ENCODE results near the gene WNT3. TPM values are rescaled to one million over a fixed set of nuclear protein-coding genes. Genes with fewer than 3 reads are reported as not detected.
A peak's percentile ranks its signal among the peaks of the same experiment; 100 is the strongest.

Gene WNT3
- total and polyA plus RNA-seq, 4 donors: 0.74 to 2.9 (median 1.4) TPM

DNA sequence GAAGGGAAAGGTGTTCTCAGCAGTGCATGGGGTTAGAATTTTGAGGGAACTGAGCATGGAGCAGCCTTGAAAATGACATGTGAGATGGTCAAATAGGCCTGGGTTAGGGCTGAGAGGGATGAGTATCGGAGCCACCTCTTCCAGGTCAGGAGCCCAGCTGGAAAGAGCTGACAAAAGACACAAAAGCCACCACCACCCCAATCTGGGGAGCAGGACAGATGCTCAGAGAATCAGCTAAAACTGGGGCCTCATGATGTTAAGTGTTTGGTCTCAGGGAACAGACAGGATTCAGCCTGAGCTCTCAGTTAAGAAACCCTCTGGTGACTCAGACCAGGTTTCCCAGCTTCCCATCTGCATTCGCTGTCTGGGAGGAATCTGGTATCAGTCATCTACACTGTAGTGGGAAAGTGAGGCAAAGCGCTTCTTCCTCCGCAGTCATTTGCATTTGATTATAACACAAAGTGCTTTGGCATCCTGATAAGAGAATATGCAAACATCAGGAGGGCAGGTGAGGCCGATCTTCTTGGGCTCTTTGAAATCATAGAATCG lies 35.5 kb upstream of the WNT3 start:
- Histone ChIP-seq H3K27ac (ENCODE audit: low read depth in 1 of 2, low read length in 1 of 2) (no peak overlapping the region), H3K9ac (ENCODE audit: insufficient read depth in 1 of 2, low read length in 2 of 2) (no peak overlapping the region), H3K9me3 (ENCODE audit: control insufficient read depth in 4 of 4, insufficient read depth in 3 of 4, low read length in 3 of 4) (no peaks in the 10 kb centered on the region), H3K4me1 (ENCODE audit: control insufficient read depth in 5 of 5, insufficient read depth in 5 of 5, low read length in 5 of 5) (peaks cover 0 to 9% (median 0%) of the 10 kb centered on the region in 5 donors), H3K27me3 (ENCODE audit: control insufficient read depth in 3 of 3, insufficient read depth in 3 of 3, low read length in 2 of 3) (peaks cover 0 to 36% (median 32%) of the 10 kb centered on the region in 3 donors), H3K4me3 (no peak overlapping the region), H3K36me3 (ENCODE audit: control insufficient read depth in 4 of 4, insufficient read depth in 4 of 4, low read length in 4 of 4) (no peaks in the 10 kb centered on the region)
- TF ChIP-seq, protein P1, sequence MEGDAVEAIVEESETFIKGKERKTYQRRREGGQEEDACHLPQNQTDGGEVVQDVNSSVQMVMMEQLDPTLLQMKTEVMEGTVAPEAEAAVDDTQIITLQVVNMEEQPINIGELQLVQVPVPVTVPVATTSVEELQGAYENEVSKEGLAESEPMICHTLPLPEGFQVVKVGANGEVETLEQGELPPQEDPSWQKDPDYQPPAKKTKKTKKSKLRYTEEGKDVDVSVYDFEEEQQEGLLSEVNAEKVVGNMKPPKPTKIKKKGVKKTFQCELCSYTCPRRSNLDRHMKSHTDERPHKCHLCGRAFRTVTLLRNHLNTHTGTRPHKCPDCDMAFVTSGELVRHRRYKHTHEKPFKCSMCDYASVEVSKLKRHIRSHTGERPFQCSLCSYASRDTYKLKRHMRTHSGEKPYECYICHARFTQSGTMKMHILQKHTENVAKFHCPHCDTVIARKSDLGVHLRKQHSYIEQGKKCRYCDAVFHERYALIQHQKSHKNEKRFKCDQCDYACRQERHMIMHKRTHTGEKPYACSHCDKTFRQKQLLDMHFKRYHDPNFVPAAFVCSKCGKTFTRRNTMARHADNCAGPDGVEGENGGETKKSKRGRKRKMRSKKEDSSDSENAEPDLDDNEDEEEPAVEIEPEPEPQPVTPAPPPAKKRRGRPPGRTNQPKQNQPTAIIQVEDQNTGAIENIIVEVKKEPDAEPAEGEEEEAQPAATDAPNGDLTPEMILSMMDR (IDR thresholded peaks at IDR 0.05; ENCODE audit: control extremely low read depth, extremely low read depth): no peak
- no peak for ATAC-seq (ENCODE audit: insufficient read depth, low FRiP score)
- DNase-seq: no peak
- WGBS, 2 donors: 82 to 92% methylated on average over 6 of the region's 6 CpGs

DNA sequence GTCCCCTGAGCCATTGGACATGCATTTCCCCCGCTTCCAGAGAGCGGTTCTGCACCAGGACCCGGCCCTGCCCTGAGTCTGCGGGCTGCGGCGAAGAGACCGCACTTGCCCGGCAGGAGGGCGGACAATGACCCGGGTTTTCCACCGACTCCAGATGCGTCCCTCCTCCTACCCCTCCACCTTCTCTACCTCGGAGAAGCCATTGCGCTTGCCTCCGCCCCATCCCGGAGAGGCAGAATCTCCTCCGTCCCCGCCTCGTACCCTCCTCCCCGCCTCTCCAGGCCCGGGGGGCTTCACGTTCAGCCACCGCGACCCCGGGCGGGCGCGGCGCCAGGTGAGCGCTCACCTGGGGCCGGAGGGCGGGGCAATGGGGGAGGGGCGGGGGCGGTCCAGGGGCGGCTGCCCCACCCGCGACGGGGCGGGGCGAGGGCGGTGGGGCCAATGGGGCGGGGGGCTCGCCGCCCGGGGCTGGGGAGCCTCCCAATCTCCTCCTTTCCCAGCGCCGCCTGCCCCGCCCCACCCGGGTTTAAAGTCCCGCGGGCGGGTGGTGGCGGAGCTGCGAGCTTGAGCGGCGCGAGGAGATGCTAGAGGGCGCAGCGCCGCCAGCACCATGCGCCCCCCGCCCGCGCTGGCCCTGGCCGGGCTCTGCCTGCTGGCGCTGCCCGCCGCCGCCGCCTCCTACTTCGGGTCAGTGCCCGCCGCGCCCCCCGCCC lies 32.7 kb upstream of the WNT3 start, which contains the start of gene WNT9B:
WNT9B (plus strand) TSS at position 555 of the 713 bp plus-strand sequence; CDS start at position 611, 56 bp downstream.
- no peak within 1 kb of the TSS for H3K27ac ChIP-seq (ENCODE audit: low read depth in 1 of 2, low read length in 1 of 2)
- peaks cover 0 to 9% (median 0%) of the 10 kb centered on the region in 5 donors for H3K4me1 ChIP-seq (ENCODE audit: control insufficient read depth in 5 of 5, insufficient read depth in 5 of 5, low read length in 5 of 5)
- peaks cover 0 to 55% (median 37%) of the 10 kb centered on the region in 3 donors for H3K27me3 ChIP-seq (ENCODE audit: control insufficient read depth in 3 of 3, insufficient read depth in 3 of 3, low read length in 2 of 3)
- no peaks in the 10 kb centered on the region for H3K36me3 ChIP-seq (ENCODE audit: control insufficient read depth in 4 of 4, insufficient read depth in 4 of 4, low read length in 4 of 4)
- peak; percentile 21 to 52 (median 44) for DNase-seq
- H3K4me3 ChIP-seq: peak within 1 kb of the TSS; percentile 3
- TF ChIP-seq, protein P1 (IDR thresholded peaks at IDR 0.05; ENCODE audit: control extremely low read depth, extremely low read depth): no peak
- ATAC-seq (ENCODE audit: insufficient read depth, low FRiP score): peak; percentile 28
- H3K9me3 ChIP-seq (ENCODE audit: control insufficient read depth in 4 of 4, insufficient read depth in 3 of 4, low read length in 3 of 4): peaks cover 0 to 3% (median 0%) of the 10 kb centered on the region in 4 donors
- WGBS, 2 donors: 3 to 6% methylated on average over 23 to 75 of the region's 75 CpGs
- H3K9ac ChIP-seq (ENCODE audit: insufficient read depth in 1 of 2, low read length in 2 of 2): no peak within 1 kb of the TSS

- no peak for DNase-seq
- H3K36me3 ChIP-seq (ENCODE audit: control insufficient read depth in 4 of 4, insufficient read depth in 4 of 4, low read length in 4 of 4): no peaks in the 10 kb centered on the region
- no peak overlapping the region for H3K27ac ChIP-seq (ENCODE audit: low read depth in 1 of 2, low read length in 1 of 2)
- peaks cover 0 to 55% (median 37%) of the 10 kb centered on the region in 3 donors for H3K27me3 ChIP-seq (ENCODE audit: control insufficient read depth in 3 of 3, insufficient read depth in 3 of 3, low read length in 2 of 3)
- peaks cover 0 to 3% (median 0%) of the 10 kb centered on the region in 4 donors for H3K9me3 ChIP-seq (ENCODE audit: control insufficient read depth in 4 of 4, insufficient read depth in 3 of 4, low read length in 3 of 4)
- 45 to 48% methylated on average over 13 of the region's 13 CpGs for WGBS, 2 donors
- H3K9ac ChIP-seq (ENCODE audit: insufficient read depth in 1 of 2, low read length in 2 of 2): no peak overlapping the region
- TF ChIP-seq, protein P1 (IDR thresholded peaks at IDR 0.05; ENCODE audit: control extremely low read depth, extremely low read depth): no peak
- ATAC-seq (ENCODE audit: insufficient read depth, low FRiP score): no peak
- H3K4me3 ChIP-seq: no peak overlapping the region
- H3K4me1 ChIP-seq (ENCODE audit: control insufficient read depth in 5 of 5, insufficient read depth in 5 of 5, low read length in 5 of 5): peaks cover 0 to 9% (median 0%) of the 10 kb centered on the region in 5 donors
These were observed 32.2 kb upstream of the WNT3 start for GRCh38 chr17:46850688-46851028.
